Measurements from ENCODE around the gene CDKAL1.

The CDKAL1 gene

GRCh38 chr6:20978151-20978614, 443.9 kb downstream of the CDKAL1 start:
- TF ChIP-seq CTCF (IDR thresholded peaks at IDR 0.05; ENCODE audit: poor library complexity, severe bottlenecking) = no peak
- no peaks in the 10 kb centered on the region for H3K9me3 ChIP-seq (ENCODE audit: severe bottlenecking)
- no peak overlapping the region for H3K4me3 ChIP-seq (ENCODE audit: severe bottlenecking)
- DNase-seq (ENCODE audit: low spot score) (no peak), ATAC-seq (ENCODE audit: low read depth) (no peak)
- H3K4me1 ChIP-seq (ENCODE audit: insufficient read depth, poor library complexity, severe bottlenecking) = no peaks in the 10 kb centered on the region
- H3K27ac ChIP-seq (ENCODE audit: poor library complexity, severe bottlenecking) = no peak overlapping the region
- H3K27me3 ChIP-seq (ENCODE audit: insufficient read depth, poor library complexity, severe bottlenecking) = no peaks in the 10 kb centered on the region
- no peaks in the 10 kb centered on the region for H3K36me3 ChIP-seq (ENCODE audit: low read depth)

GRCh38 chr6:20979076-20979475, 444.8 kb downstream of the CDKAL1 start:
- Histone ChIP-seq H3K27me3 (ENCODE audit: insufficient read depth, poor library complexity, severe bottlenecking) (no peaks in the 10 kb centered on the region), H3K36me3 (ENCODE audit: low read depth) (no peaks in the 10 kb centered on the region), H3K27ac (ENCODE audit: poor library complexity, severe bottlenecking) (no peak overlapping the region), H3K4me1 (ENCODE audit: insufficient read depth, poor library complexity, severe bottlenecking) (no peaks in the 10 kb centered on the region), H3K9me3 (ENCODE audit: severe bottlenecking) (no peaks in the 10 kb centered on the region), H3K4me3 (ENCODE audit: severe bottlenecking) (no peak overlapping the region)
- no peak for ATAC-seq (ENCODE audit: low read depth)
- no peak for TF ChIP-seq CTCF (IDR thresholded peaks at IDR 0.05; ENCODE audit: poor library complexity, severe bottlenecking)
- no peak for DNase-seq (ENCODE audit: low spot score)

- Histone ChIP-seq H3K27ac (ENCODE audit: poor library complexity, severe bottlenecking) (no peak overlapping the region), H3K27me3 (ENCODE audit: insufficient read depth, poor library complexity, severe bottlenecking) (no peaks in the 10 kb centered on the region), H3K4me3 (ENCODE audit: severe bottlenecking) (no peak overlapping the region), H3K9me3 (ENCODE audit: severe bottlenecking) (no peaks in the 10 kb centered on the region), H3K36me3 (ENCODE audit: low read depth) (no peaks in the 10 kb centered on the region), H3K4me1 (ENCODE audit: insufficient read depth, poor library complexity, severe bottlenecking) (no peaks in the 10 kb centered on the region)
- DNase-seq (ENCODE audit: low spot score) (no peak), ATAC-seq (ENCODE audit: low read depth) (no peak)
- TF ChIP-seq CTCF (IDR thresholded peaks at IDR 0.05; ENCODE audit: poor library complexity, severe bottlenecking) = no peak
Observed at GRCh38 chr6:20983961-20984360, 449.7 kb downstream of the CDKAL1 start.

GRCh38 chr6:20985821-20986220, 451.6 kb downstream of the CDKAL1 start:
- Histone ChIP-seq H3K4me1 (ENCODE audit: insufficient read depth, poor library complexity, severe bottlenecking) (no peaks in the 10 kb centered on the region), H3K36me3 (ENCODE audit: low read depth) (no peaks in the 10 kb centered on the region), H3K4me3 (ENCODE audit: severe bottlenecking) (no peak overlapping the region), H3K27me3 (ENCODE audit: insufficient read depth, poor library complexity, severe bottlenecking) (no peaks in the 10 kb centered on the region), H3K9me3 (ENCODE audit: severe bottlenecking) (no peaks in the 10 kb centered on the region), H3K27ac (ENCODE audit: poor library complexity, severe bottlenecking) (no peak overlapping the region)
- DNase-seq (ENCODE audit: low spot score) = no peak
- no peak for ATAC-seq (ENCODE audit: low read depth)
- TF ChIP-seq CTCF (IDR thresholded peaks at IDR 0.05; ENCODE audit: poor library complexity, severe bottlenecking) = no peak

GRCh38 chr6:20991910-20992309, 457.7 kb downstream of the CDKAL1 start:
- TF ChIP-seq CTCF (IDR thresholded peaks at IDR 0.05; ENCODE audit: poor library complexity, severe bottlenecking) = no peak
- Histone ChIP-seq H3K36me3 (ENCODE audit: low read depth) (no peaks in the 10 kb centered on the region), H3K4me1 (ENCODE audit: insufficient read depth, poor library complexity, severe bottlenecking) (no peaks in the 10 kb centered on the region), H3K4me3 (ENCODE audit: severe bottlenecking) (no peak overlapping the region), H3K27me3 (ENCODE audit: insufficient read depth, poor library complexity, severe bottlenecking) (no peaks in the 10 kb centered on the region), H3K27ac (ENCODE audit: poor library complexity, severe bottlenecking) (no peak overlapping the region), H3K9me3 (ENCODE audit: severe bottlenecking) (no peaks in the 10 kb centered on the region)
- DNase-seq (ENCODE audit: low spot score) = no peak
- ATAC-seq (ENCODE audit: low read depth) = no peak
